RWPE1 (cell line): Measurements from ENCODE around the gene PCDH15.

Source experiments
- CTCF ChIA-PET: fragments of 350-600 bp; sonication (Branson Sonifier 250); formaldehyde crosslinking; extraction: SDS; loops from one replicate; lab custom pipeline; 2021; lab: Yijun Ruan, JAX
- POLR2A ChIA-PET: fragments of 400-600 bp; formaldehyde crosslinking; extraction: SDS; loops from one replicate; lab custom pipeline; 2020; ENCODE audit warnings: antibody characterized with exemption; ENCODE audit not compliant: low non-redundant PET; lab: Yijun Ruan, JAX
- DNase-seq: peaks from one replicate; pipeline ENCODE4 v3.0.0; 2012; ENCODE audit warnings: low spot score
- H3K27ac ChIP-seq: fragments of 450-650 bp; 2 replicates; pipeline ENCODE4 v1.5.1; 2017
- TF ChIP-seq, protein P1 (sequence below): fragments of 450-650 bp; conservative IDR thresholded peaks from 2 replicates; pipeline ENCODE4 v1.5.1; 2017; ENCODE audit warnings: low read depth, mild to moderate bottlenecking

Gene PCDH15

DNA sequence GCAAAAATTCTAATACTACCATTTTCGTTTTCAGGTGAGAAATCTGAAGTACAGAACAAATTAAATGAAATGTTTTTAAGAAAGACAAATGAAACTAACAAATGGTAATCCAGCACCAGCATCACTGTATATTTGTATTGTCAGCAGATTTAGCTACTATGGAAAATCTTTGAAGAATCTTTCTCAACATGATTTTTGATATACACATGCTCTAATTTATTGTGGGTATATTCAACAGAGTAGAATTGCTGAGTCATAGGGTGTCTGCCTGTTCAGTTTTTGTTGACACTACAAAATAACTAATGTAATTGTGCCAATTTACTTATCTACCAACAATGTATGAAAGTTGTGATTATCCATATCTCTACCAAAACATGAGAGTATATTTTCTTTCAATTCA lies 437.6 kb downstream of the PCDH15 start:
- DNase-seq = no peak
- POLR2A ChIA-PET = no interaction called here
- CTCF ChIA-PET = no interaction called here
- H3K27ac ChIP-seq = no peak overlapping the region
- TF ChIP-seq, protein P1, sequence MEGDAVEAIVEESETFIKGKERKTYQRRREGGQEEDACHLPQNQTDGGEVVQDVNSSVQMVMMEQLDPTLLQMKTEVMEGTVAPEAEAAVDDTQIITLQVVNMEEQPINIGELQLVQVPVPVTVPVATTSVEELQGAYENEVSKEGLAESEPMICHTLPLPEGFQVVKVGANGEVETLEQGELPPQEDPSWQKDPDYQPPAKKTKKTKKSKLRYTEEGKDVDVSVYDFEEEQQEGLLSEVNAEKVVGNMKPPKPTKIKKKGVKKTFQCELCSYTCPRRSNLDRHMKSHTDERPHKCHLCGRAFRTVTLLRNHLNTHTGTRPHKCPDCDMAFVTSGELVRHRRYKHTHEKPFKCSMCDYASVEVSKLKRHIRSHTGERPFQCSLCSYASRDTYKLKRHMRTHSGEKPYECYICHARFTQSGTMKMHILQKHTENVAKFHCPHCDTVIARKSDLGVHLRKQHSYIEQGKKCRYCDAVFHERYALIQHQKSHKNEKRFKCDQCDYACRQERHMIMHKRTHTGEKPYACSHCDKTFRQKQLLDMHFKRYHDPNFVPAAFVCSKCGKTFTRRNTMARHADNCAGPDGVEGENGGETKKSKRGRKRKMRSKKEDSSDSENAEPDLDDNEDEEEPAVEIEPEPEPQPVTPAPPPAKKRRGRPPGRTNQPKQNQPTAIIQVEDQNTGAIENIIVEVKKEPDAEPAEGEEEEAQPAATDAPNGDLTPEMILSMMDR = no peak

DNA sequence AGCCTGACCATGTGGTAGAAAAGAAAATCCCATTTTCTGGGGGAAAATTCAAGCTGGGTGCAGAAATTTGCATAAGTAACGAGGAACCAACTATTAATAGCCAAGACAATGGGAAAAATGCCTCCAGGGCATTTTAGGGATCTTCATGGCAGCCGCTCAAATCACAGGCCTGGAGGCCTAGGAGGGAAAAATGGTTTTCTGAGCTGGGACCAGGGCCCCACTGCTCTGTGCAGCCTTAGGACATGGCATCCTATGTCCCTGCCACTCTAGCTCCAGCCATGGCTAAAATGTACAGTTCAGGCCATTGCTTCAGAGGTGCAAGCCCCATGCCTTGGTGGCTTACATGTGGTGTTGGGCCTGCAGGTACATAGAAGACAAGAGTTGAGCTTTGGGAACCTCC lies 459.0 kb downstream of the PCDH15 start:
- no peak for DNase-seq
- POLR2A ChIA-PET = no interaction called here
- CTCF ChIA-PET = no interaction called here
- TF ChIP-seq, protein P1 = no peak
- no peak overlapping the region for H3K27ac ChIP-seq

DNA sequence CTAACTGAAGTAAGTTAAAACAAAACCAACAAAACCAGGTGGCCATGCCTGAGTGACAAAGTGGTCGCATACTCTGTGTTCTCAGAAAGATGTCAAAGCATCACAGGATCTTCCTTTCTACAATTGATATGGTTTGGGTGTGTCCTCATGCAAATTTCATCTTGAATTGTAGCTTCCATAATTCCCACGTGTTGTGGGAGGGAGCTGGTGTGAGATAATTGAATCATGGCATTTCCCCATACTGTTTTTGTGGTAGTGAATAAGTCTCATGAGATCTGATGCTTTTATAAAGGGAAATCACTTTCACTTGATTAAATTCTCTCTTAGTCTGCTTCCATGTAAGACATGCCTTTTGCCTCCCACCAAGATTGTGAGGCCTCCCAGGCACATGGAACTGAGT lies 465.7 kb downstream of the PCDH15 start:
- TF ChIP-seq, protein P1 = no peak
- no peak overlapping the region for H3K27ac ChIP-seq
- ChIA-PET POLR2A (no interaction called here), CTCF (no interaction called here)
- no peak for DNase-seq

DNA sequence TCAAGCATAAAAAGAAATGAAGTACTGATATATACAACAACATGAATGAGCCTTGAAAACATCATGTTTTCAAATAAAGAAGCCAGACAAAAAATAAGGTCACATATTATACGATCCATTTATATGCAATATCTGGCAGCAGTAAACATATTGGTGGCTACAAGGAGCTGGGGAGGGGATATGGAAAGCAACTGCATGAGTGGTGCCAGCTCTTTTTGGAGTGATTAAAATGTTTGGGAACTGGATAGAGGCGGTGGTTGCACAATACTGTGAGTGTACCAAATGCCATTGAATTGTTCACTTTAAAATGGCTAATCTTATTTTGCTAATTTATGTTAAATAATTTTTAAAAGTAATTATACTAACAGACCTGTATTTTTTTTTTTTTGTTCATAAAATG lies 481.7 kb downstream of the PCDH15 start:
- no peak overlapping the region for H3K27ac ChIP-seq
- ChIA-PET POLR2A (no interaction called here), CTCF (no interaction called here)
- no peak for DNase-seq
- TF ChIP-seq, protein P1 = no peak

DNA sequence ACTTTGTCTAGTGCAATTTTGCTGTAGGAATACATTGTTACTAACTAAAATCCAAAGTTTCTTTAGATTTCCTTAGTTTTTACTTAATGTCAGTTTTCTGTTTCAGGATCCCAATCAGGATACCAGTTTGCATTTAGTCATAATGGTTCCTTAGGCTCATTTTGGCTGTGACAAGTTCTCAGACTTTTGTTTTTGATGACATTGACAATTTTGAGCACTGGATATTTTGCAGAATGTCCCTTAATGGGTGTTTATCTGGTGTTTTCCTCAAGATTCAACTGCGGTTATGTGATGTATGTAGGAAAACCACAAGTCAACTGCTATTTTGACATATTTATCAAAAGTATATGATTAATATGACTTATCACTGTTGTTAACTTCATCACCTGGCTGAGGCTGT lies 482.6 kb downstream of the PCDH15 start:
- CTCF ChIA-PET = no interaction called here
- TF ChIP-seq, protein P1 = no peak
- no peak for DNase-seq
- no peak overlapping the region for H3K27ac ChIP-seq
- POLR2A ChIA-PET = no interaction called here

DNA sequence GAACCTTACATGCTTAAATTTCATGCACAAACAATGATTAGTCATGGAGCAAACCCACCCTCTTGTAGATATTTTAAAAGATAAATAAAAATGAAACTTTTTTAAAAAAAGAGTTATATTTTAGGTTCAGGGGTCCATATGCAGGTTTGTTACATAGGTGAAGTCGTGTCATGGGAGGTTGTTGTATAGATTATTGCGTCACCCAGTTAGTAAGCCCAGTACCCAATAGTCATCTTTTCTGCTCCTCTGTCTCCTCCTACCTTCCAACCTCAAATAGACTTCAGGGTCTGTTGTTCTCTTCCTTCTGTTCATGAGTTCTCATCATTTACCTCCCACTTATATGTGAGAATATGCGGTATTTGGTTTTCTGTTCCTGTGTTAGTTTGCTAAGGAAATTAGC lies 486.6 kb downstream of the PCDH15 start:
- DNase-seq = no peak
- POLR2A ChIA-PET = no interaction called here
- TF ChIP-seq, protein P1 = no peak
- H3K27ac ChIP-seq = no peak overlapping the region
- CTCF ChIA-PET = no interaction called here
